GM18526 (cell line): ENCODE data around the gene CTAGE6.
"Not testable (repeated sequence)": the region's sequence is repeated elsewhere in the genome, so short reads cannot be mapped to it uniquely, and the experiment has no call there.

Source experiments
- POLR2A ChIP-seq: IDR thresholded peaks from 3 replicates; pipeline ENCODE4 v1.6.1; 2011; ENCODE audit not compliant: insufficient read length; ENCODE audit errors: extremely low read depth

CTAGE6 gene, protein sequence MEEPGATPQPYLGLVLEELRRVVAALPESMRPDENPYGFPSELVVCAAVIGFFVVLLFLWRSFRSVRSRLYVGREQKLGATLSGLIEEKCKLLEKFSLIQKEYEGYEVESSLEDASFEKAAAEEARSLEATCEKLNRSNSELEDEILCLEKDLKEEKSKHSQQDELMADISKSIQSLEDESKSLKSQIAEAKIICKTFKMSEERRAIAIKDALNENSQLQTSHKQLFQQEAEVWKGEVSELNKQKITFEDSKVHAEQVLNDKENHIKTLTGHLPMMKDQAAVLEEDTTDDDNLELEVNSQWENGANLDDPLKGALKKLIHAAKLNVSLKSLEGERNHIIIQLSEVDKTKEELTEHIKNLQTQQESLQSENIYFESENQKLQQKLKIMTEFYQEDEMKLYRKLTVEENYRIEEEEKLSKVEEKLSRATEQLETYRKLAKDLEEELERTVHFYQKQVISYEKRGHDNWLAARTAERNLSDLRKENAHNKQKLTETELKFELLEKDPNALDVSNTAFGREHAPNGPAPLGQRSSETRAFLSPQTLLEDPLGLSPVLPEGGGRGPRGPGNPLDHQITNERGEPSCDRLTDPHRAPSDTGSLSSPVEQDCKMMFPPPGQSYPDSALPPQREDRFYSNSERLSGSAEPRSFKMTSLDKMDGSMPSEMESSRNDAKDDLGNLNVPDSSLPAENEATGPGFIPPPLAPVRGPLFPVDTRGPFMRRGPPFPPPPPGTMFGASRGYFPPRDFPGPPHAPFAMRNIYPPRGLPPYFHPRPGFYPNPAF

DNA sequence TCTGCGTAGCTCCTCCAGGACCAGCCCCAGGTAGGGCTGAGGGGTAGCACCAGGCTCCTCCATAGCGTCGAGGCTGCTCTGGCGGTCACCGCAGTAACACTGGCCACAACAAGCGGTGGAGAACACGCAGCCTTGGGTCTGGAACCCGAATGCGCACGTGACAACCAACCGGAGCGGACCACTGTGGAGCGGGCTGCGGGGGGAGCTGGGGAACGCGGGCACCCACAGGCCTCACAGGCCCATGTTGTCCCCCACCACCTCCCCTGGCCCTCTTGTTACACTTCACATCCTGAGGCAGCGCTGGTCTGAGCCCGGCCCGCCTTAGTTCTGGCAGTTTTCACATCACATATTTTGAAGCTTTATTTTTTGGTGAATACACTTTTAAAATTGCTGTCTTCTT, at the start of gene CTAGE6:
Gene CTAGE6 (minus strand): TSS at position 101 of the 400 bp plus-strand sequence. CDS start 38 bp downstream, at position 63.
- TF ChIP-seq POLR2A, result not testable (repeated sequence)

DNA sequence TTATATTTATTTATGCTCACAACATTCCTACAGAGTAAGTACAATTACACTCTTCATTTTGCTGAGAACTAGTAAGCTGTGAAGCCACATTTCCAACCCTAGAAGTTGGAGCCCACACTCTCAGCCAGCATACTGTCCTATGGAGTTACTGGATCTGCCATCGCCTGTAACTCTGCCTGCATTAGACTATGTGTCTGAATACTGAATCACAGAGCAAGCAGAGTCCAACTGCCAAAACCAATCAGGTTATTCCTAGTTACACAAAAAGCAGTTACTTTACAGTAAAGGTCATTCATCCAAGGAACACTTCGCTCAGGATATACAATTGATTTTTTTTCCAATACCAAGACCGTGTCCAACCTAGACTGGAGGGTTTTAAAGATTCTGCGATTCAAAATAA, 21.5 kb downstream of the CTAGE6 start:
- no peak for TF ChIP-seq POLR2A

DNA sequence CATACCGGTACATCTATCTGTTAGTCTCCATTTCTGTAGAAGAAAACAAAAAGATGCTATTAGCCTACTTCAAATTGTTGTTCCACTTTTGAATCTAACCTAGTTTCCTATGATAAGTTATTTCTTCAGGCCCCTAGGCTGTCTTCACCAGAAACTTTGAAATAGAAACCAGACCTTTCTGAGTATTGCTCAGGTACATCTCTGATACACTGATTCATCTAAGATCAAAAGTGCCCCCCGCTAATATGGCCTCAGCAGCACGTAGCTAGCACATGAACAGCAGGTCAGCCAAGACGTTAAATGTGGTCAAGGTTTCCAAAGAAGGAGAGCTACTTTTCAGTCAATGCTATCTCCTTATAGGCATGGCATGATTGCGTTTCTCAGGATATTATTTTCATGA, 23.6 kb downstream of the CTAGE6 start:
- no peak for TF ChIP-seq POLR2A

DNA sequence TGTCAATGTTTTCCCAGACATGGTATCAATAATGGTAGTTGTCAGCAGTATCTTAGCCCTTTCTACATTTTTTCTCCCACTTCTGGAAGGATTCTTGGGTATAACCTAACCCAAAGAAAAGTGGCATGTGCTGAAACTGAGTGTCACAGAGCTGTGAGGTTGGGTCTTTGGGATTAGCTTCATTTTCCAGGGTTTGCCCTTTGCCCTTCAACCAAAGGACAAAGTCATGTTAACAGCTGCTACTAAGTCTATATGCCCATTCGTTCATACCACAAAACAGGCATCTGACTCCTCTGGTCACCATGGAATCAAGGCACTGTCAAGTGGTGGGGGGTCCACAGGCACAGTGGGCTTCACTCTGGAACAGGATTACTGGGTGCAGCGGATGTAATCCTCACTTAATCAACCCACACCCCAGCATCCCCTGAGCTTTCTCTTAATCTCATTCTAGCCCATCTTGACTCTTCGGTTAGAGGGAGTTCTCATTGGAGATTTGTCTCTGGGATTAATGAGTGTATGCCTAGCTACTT, 29.1 kb downstream of the CTAGE6 start:
- TF ChIP-seq POLR2A, result no peak
